H1 (cell line): ENCODE results near the gene PSMB5. TPM values are rescaled to one million over a fixed set of nuclear protein-coding genes. Genes with fewer than 3 reads are reported as not detected.

Source experiments
- CTCF ChIA-PET: fragments of 300-600 bp; sonication (Branson Sonifier 250); formaldehyde crosslinking; loops from one replicate; lab custom pipeline; 2021; ENCODE audit not compliant: partially characterized antibody; lab: Charles Lee
- POLR2A ChIA-PET: fragments of 300-600 bp; sonication (Branson Sonifier 250); formaldehyde crosslinking; loops from one replicate; lab custom pipeline; 2021; ENCODE audit warnings: inconsistent platforms; ENCODE audit not compliant: partially characterized antibody; lab: Charles Lee
- DNase-seq, 2 experiments: peaks; one replicate each; pipeline versions ENCODE4 v3.0.0 to v3.0.0-alpha.2; 2010 to 2022; ENCODE audit warnings: low spot score in 2 of 2, low read depth in 1 of 2, mixed read lengths in 1 of 2
- FAIRE-seq: peaks from 2 replicates; lab custom pipeline; 2011; peaks lifted over from hg19 to GRCh38; lab: Jason Lieb, UNC
- H2AFZ ChIP-seq: 2 replicates; pipeline ENCODE4 v1.8.1; 2012; ENCODE audit warnings: low read length, inconsistent platforms
- H2AK5ac ChIP-seq: 2 replicates; pipeline ENCODE4 v1.6.1; 2013; ENCODE audit warnings: low read depth, low read length
- H2BK120ac ChIP-seq: replicated peaks from 2 replicates; pipeline ENCODE3; 2013; ENCODE audit warnings: low read depth, low read length, inconsistent platforms
- H2BK12ac ChIP-seq: 2 replicates; pipeline ENCODE4 v1.6.1; 2013; ENCODE audit warnings: low read depth, low read length
- H2BK15ac ChIP-seq: 2 replicates; pipeline ENCODE4 v1.6.1; 2013; ENCODE audit warnings: low read length
- H2BK20ac ChIP-seq: 2 replicates; pipeline ENCODE4 v1.6.1; 2013; ENCODE audit warnings: low read length
- H2BK5ac ChIP-seq: 2 replicates; pipeline ENCODE4 v1.6.1; 2013; ENCODE audit warnings: low read depth, low read length
- H3K14ac ChIP-seq: 2 replicates; pipeline ENCODE4 v1.6.1; 2013; ENCODE audit warnings: inconsistent platforms; ENCODE audit not compliant: insufficient read length
- H3K18ac ChIP-seq: 2 replicates; pipeline ENCODE4 v1.6.1; 2013; ENCODE audit warnings: low read length; ENCODE audit errors: extremely low read depth
- H3K23ac ChIP-seq: 2 replicates; pipeline ENCODE4 v1.6.1; 2013; ENCODE audit warnings: inconsistent platforms; ENCODE audit not compliant: insufficient read length
- H3K23me2 ChIP-seq: 2 replicates; pipeline ENCODE4 v1.6.1; 2013; ENCODE audit warnings: low read depth, low read length
- H3K27ac ChIP-seq: 2 replicates; pipeline ENCODE4 v1.6.1; 2011; ENCODE audit warnings: low read depth, low read length, inconsistent platforms
- H3K27me3 ChIP-seq, 4 experiments: replicated peaks in 1 of 4; 1 replicate in 1 of 4; 2 replicates in 3 of 4; pipeline versions ENCODE4 v1.6.1 to v1.8.1; 2011 to 2013; ENCODE audit warnings: low read length in 3 of 4, mild to moderate bottlenecking in 3 of 4, inconsistent platforms in 2 of 4, mixed read lengths in 2 of 4, moderate library complexity in 1 of 4; ENCODE audit not compliant: control insufficient read depth in 3 of 4, insufficient read depth in 3 of 4; ENCODE audit errors: extremely low read depth in 1 of 4
- H3K36me3 ChIP-seq, 4 experiments: 2 replicates each; pipeline versions ENCODE4 v1.6.1 to v1.8.1; 2011 to 2013; ENCODE audit warnings: mild to moderate bottlenecking in 4 of 4, low read length in 3 of 4, moderate library complexity in 2 of 4, control low read depth in 1 of 4, inconsistent platforms in 1 of 4; ENCODE audit not compliant: insufficient read depth in 4 of 4, control insufficient read depth in 2 of 4
- H3K4ac ChIP-seq: replicated peaks from 2 replicates; pipeline ENCODE3; 2013; ENCODE audit warnings: low read length, low read depth, mixed read lengths, inconsistent platforms; ENCODE audit not compliant: insufficient read length
- H3K4me1 ChIP-seq, 4 experiments: replicated peaks in 1 of 4; 1 replicate in 1 of 4; 2 replicates in 3 of 4; pipeline versions ENCODE4 v1.6.1 to v1.8.1; 2011 to 2013; ENCODE audit warnings: low read length in 3 of 4, inconsistent platforms in 2 of 4, mixed read lengths in 1 of 4; ENCODE audit not compliant: insufficient read depth in 4 of 4, control insufficient read depth in 3 of 4
- H3K4me2 ChIP-seq, 2 experiments: 2 replicates each; pipeline versions ENCODE4 v1.6.1 to v1.8.1; 2011 to 2013; ENCODE audit warnings: low read depth in 2 of 2, low read length in 2 of 2, control low read depth in 1 of 2, inconsistent platforms in 1 of 2, mild to moderate bottlenecking in 1 of 2; ENCODE audit not compliant: insufficient read depth in 1 of 2
- H3K4me3 ChIP-seq, 4 experiments: fragments of 200-600, 300-600 bp in 1 of 4; sonication (generic), shearing (Covaris generic), sonication (Bioruptor Twin) in 1 of 4; 2 replicates each; pipeline versions ENCODE4 v1.5.1 to v1.8.1; 2011 to 2016; ENCODE audit warnings: low read length in 4 of 4, low read depth in 3 of 4, control low read depth in 2 of 4, inconsistent platforms in 2 of 4, mild to moderate bottlenecking in 2 of 4, mixed read lengths in 1 of 4, moderate library complexity in 1 of 4; ENCODE audit not compliant: insufficient read depth in 2 of 4; ENCODE audit errors: extremely low read depth in 1 of 4
- H3K56ac ChIP-seq: replicated peaks from 2 replicates; pipeline ENCODE3; 2013; ENCODE audit warnings: low read depth, mild to moderate bottlenecking, mixed read lengths, low read length, inconsistent platforms; ENCODE audit not compliant: insufficient read length
- H3K79me1 ChIP-seq: 2 replicates; pipeline ENCODE4 v1.6.1; 2013; ENCODE audit warnings: low read depth, low read length, control low read depth
- H3K79me2 ChIP-seq, 2 experiments: 2 replicates each; pipeline versions ENCODE4 v1.6.1 to v1.8.1; 2012 to 2013; ENCODE audit warnings: low read length in 2 of 2, mild to moderate bottlenecking in 2 of 2, inconsistent platforms in 1 of 2; ENCODE audit not compliant: insufficient read depth in 2 of 2, control insufficient read depth in 1 of 2
- H3K9ac ChIP-seq, 4 experiments: replicated peaks in 1 of 4; 1 replicate in 1 of 4; 2 replicates in 3 of 4; pipeline versions ENCODE4 v1.6.1 to v1.8.1; 2011 to 2013; ENCODE audit warnings: low read depth in 3 of 4, low read length in 3 of 4, control low read depth in 2 of 4, mild to moderate bottlenecking in 2 of 4, moderate library complexity in 2 of 4, inconsistent platforms in 1 of 4; ENCODE audit errors: extremely low read depth in 1 of 4
- H3K9me3 ChIP-seq, 2 experiments: 2 replicates each; pipeline versions ENCODE4 v1.6.1 to v1.8.1; 2012 to 2013; ENCODE audit warnings: mild to moderate bottlenecking in 2 of 2, moderate library complexity in 2 of 2, control low read depth in 1 of 2, inconsistent platforms in 1 of 2, low read depth in 1 of 2, low read length in 1 of 2, mixed read lengths in 1 of 2; ENCODE audit not compliant: insufficient read depth in 2 of 2
- H4K20me1 ChIP-seq, 2 experiments: replicated peaks in 1 of 2; 2 replicates each; pipeline versions ENCODE3 to v1.8.1; 2011 to 2013; ENCODE audit warnings: inconsistent platforms in 2 of 2, low read length in 2 of 2, mild to moderate bottlenecking in 1 of 2; ENCODE audit not compliant: insufficient read depth in 2 of 2, control insufficient read depth in 1 of 2
- H4K5ac ChIP-seq: 2 replicates; pipeline ENCODE4 v1.6.1; 2013; ENCODE audit warnings: low read length, low read depth, mixed read lengths, inconsistent platforms; ENCODE audit not compliant: insufficient read length
- H4K8ac ChIP-seq: 2 replicates; pipeline ENCODE4 v1.8.0; 2013; ENCODE audit warnings: mild to moderate bottlenecking, moderate library complexity, low read length, inconsistent platforms; ENCODE audit not compliant: insufficient read depth; ENCODE audit errors: extremely low read depth
- H4K91ac ChIP-seq: replicated peaks from 2 replicates; pipeline ENCODE3; 2013; ENCODE audit warnings: low read length, mixed read lengths, inconsistent platforms; ENCODE audit not compliant: insufficient read length
- CBX8 ChIP-seq: fragments of 300-800, 300-1000 bp; sonication (generic); IDR thresholded peaks from 2 replicates; pipeline ENCODE4 v1.7.1; 2016; ENCODE audit warnings: low read depth, low read length, borderline replicate concordance
- CHD1 ChIP-seq: IDR thresholded peaks from 2 replicates; pipeline ENCODE4 v1.6.1; 2012; ENCODE audit warnings: low read depth, low read length, improper control_type of control experiment
- CHD2 ChIP-seq: IDR thresholded peaks from 2 replicates; pipeline ENCODE4 v1.6.1; 2012; ENCODE audit warnings: low read length, improper control_type of control experiment
- HDAC6 ChIP-seq: IDR thresholded peaks from one replicate; pipeline ENCODE4 v1.7.1; 2012; ENCODE audit warnings: low read depth, mild to moderate bottlenecking, inconsistent platforms, low read length, moderate library complexity
- POU5F1 ChIP-seq: IDR thresholded peaks from 2 replicates; pipeline ENCODE4 v1.6.1; 2011; ENCODE audit warnings: low read depth, mild to moderate bottlenecking, low read length, moderate library complexity
- RFX5 ChIP-seq: IDR thresholded peaks from 2 replicates; pipeline ENCODE4 v1.6.1; 2011; ENCODE audit warnings: low read depth, low read length, improper control_type of control experiment, borderline replicate concordance
- SIN3A ChIP-seq, 2 experiments: IDR thresholded peaks in 1 of 2; conservative IDR thresholded peaks in 1 of 2; 2 replicates each; pipeline ENCODE4 v1.6.1; 2011 to 2012; ENCODE audit warnings: low read length in 2 of 2, improper control_type of control experiment in 1 of 2, low read depth in 1 of 2, mild to moderate bottlenecking in 1 of 2
- SUZ12 ChIP-seq: fragments of 200-600 bp; sonication (generic); IDR thresholded peaks from 2 replicates; pipeline ENCODE4 v1.6.1; 2012; ENCODE audit warnings: mild to moderate bottlenecking, inconsistent platforms, low read length, moderate library complexity, mixed read lengths
- TAF1 ChIP-seq: IDR thresholded peaks from 2 replicates; pipeline ENCODE4 v1.6.1; 2011; ENCODE audit warnings: mild to moderate bottlenecking, low read depth, low read length
- TBP ChIP-seq: IDR thresholded peaks from 2 replicates; pipeline ENCODE4 v1.6.1; 2011; ENCODE audit warnings: low read depth, low read length, improper control_type of control experiment
- TCF12 ChIP-seq: IDR thresholded peaks from 2 replicates; pipeline ENCODE4 v1.6.1; 2011; ENCODE audit warnings: low read depth, mild to moderate bottlenecking, low read length
- TEAD4 ChIP-seq: IDR thresholded peaks from 2 replicates; pipeline ENCODE4 v1.6.1; 2012; ENCODE audit warnings: low read depth, low read length, inconsistent platforms, mixed read lengths
- WGBS, 2 experiments: shearing (Covaris generic) in 1 of 2; methylation state at CpG; one replicate each; pipeline versions ENCODE4 v1.1.6 to v1.1.7; 2013 to 2015; ENCODE audit warnings: low lambda C conversion rate in 2 of 2, mixed read lengths in 2 of 2, inconsistent platforms in 1 of 2, low coverage in 1 of 2, missing lambda C conversion rate in 1 of 2; ENCODE audit not compliant: insufficient replicate concordance in 2 of 2, insufficient coverage in 1 of 2, insufficient read length in 1 of 2; ENCODE audit errors: extremely low coverage in 1 of 2, missing lambda C conversion rate in 1 of 2; 5-methylcytosine and 5-hydroxymethylcytosine counted together
- polyA plus RNA-seq, 7 experiments: library from polyadenylated mRNA; depleted of rRNA in 3 of 7; stranded (reverse) in 5 of 7; unstranded in 2 of 7; fragments of >200 nt in 5 of 7; fragments of 200-250 nt in 2 of 7; gene quantifications; 1 replicate in 5 of 7; 2 replicates in 1 of 7; 4 replicates in 1 of 7; pipeline versions ENCODE4 v1.2.1 to v1.2.3, GENCODE V29; 2011 to 2013; ENCODE audit warnings: missing spikeins in 2 of 7, mixed read lengths in 2 of 7
- total RNA-seq: library from RNA; stranded (reverse); fragmentation: NEBNext Ultra II Directional; extraction: Animal tissue kit (Norgen Biotek cat#: 25700); gene quantifications from 2 replicates; pipeline ENCODE4 v1.2.1, GENCODE V29; 2021
- TF ChIP-seq, protein P1 (sequence below): IDR thresholded peaks from 2 replicates; pipeline ENCODE4 v1.6.1; 2011; ENCODE audit warnings: low read depth, mild to moderate bottlenecking, low read length; ENCODE audit not compliant: insufficient read depth

Gene PSMB5
- total and polyA plus RNA-seq, 2 of the 8 experiments (the other 6 are each of a cell fraction or from before 2014, with no cell fraction given) = 254 to 510 TPM

DNA sequence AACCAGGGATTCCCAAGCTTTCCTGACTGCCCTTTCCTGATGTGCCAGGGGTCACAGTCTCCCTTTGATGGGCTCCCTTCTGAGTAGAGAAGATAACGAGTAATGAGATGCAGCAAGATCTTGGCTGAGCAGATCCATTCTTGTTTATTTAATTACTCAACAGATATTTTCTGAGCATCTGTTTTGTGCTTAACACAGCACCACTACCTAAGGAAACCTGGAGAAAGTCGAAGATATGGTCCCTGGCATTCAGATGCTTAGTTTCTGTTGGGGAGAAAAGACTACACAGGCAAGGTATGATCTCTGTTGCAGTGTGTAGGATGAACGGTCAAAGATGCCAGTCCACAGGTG lies 56.2 kb downstream of the PSMB5 start:
- Histone ChIP-seq H4K20me1 (peaks cover 0 to 2% of the 10 kb centered on the region in 2 experiments), H2BK5ac (peak overlapping the region; percentile 95), H3K27me3 (peaks cover 0 to 9% (median 4%) of the 10 kb centered on the region in 4 experiments; a peak in 2 of 7 replicates), H4K5ac (peak overlapping the region; percentile 16), H3K9ac (peak overlapping the region in 2 of 4 experiments; percentile 24 to 60; a peak in 3 of 7 replicates), H2BK15ac (peak overlapping the region; percentile 20; the same call in 1 of the 2 replicates), H3K4me1 (peaks cover 28 to 34% (median 31%) of the 10 kb centered on the region in 4 experiments), H2BK12ac (peak overlapping the region; percentile 99), H3K36me3 (peaks cover 7 to 53% (median 22%) of the 10 kb centered on the region in 4 experiments), H3K4me2 (peak overlapping the region; percentile 79 to 81), H3K18ac (peak overlapping the region; percentile 89; the same call in 1 of the 2 replicates), H3K79me1 (no peaks in the 10 kb centered on the region; the same call in 1 of the 2 replicates), H3K27ac (peak overlapping the region; percentile 80), H3K23me2 (peaks cover 16% of the 10 kb centered on the region), H4K8ac (0 out of 2 replicates have a peak overlapping the region, but pooled peaks have one; percentile 40), H2AFZ (no peak overlapping the region), H3K79me2 (peaks cover 0 to 54% of the 10 kb centered on the region in 2 experiments; a peak in 2 of 4 replicates), H3K4me3 (peak overlapping the region in 2 of 4 experiments; percentile 22 to 94; a peak in 5 of 8 replicates), H3K56ac (no peak overlapping the region), H3K23ac (no peak overlapping the region), H3K9me3 (no peaks in the 10 kb centered on the region; a peak in 1 of 4 replicates), H2BK120ac (peak overlapping the region; percentile 58), H2AK5ac (peak overlapping the region; percentile 98), H2BK20ac (peak overlapping the region; percentile 88), H4K91ac (peak overlapping the region; percentile 85), H3K4ac (peak overlapping the region; percentile 40), H3K14ac (no peak overlapping the region)
- ChIA-PET POLR2A (interaction anchor here (0.9 to 13.2 kb wide), 18 partner anchors 10 to 156 kb away, joined by 3 to 133 read pairs (median 7); partner anchors contain the start of genes ACIN1, C14orf119, CDH24 and HAUS4), CTCF (interaction anchor here (1.0 to 7.7 kb wide), 8 partner anchors 7 to 90 kb away, joined by 3 to 175 read pairs (median 6); partner anchors contain the start of gene AJUBA)
- FAIRE-seq (no peak), DNase-seq (no peak)
- WGBS, 2 experiments = 92% methylated on average over 3 of the region's 3 CpGs; no CpG with 5 or more reads in 1 of the 2 experiments
- TF ChIP-seq TAF1 (no peak), TBP (no peak), HDAC6 (no peak), SUZ12 (no peak), RFX5 (no peak), CHD1 (no peak), CHD2 (no peak), TCF12 (no peak), POU5F1 (no peak), CBX8 (no peak), SIN3A (conservative IDR thresholded peaks at IDR 0.05 in 1 of 2, IDR thresholded peaks at IDR 0.05 in 1 of 2; ENCODE audit: low read depth in 1 of 2, low read length in 2 of 2) (no peak), TEAD4 (no peak)
- TF ChIP-seq, protein P1, sequence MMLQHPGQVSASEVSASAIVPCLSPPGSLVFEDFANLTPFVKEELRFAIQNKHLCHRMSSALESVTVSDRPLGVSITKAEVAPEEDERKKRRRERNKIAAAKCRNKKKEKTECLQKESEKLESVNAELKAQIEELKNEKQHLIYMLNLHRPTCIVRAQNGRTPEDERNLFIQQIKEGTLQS = no peak
